Neural cell (in vitro differentiated cells): Measurements from ENCODE around the gene CHCT1. TPM values are rescaled to one million over a fixed set of nuclear protein-coding genes. Genes with fewer than 3 reads are reported as not detected.

Experiments
- H2AFZ ChIP-seq: fragments of 200-600, 300-800 bp; sonication (generic), shearing (Covaris generic); 2 replicates; pipeline ENCODE4 v1.6.0; 2014; ENCODE audit warnings: low read depth, mild to moderate bottlenecking, antibody characterized with exemption, low read length, moderate library complexity
- H3F3A ChIP-seq: fragments of 200-600 bp; shearing (Covaris generic); 2 replicates; pipeline ENCODE4 v1.6.1; 2016; ENCODE audit warnings: mild to moderate bottlenecking, moderate library complexity, mixed read lengths, antibody characterized with exemption, low read length; ENCODE audit not compliant: insufficient read depth, poor library complexity, severe bottlenecking
- H3K27ac ChIP-seq: fragments of 200-600, 300-800 bp; sonication (generic), shearing (Covaris generic); 2 replicates; pipeline ENCODE4 v1.5.1; 2014; ENCODE audit warnings: mild to moderate bottlenecking, low read length, moderate library complexity
- H3K27me3 ChIP-seq: fragments of 300-800, 200-600 bp; sonication (generic), shearing (Covaris generic); 2 replicates; pipeline ENCODE4 v1.6.0; 2014; ENCODE audit warnings: mild to moderate bottlenecking, low read depth, low read length, moderate library complexity; ENCODE audit not compliant: insufficient read depth
- H3K36me3 ChIP-seq: fragments of 300-800, 200-600 bp; sonication (generic), shearing (Covaris generic); 2 replicates; pipeline ENCODE4 v1.5.1; 2014; ENCODE audit warnings: mild to moderate bottlenecking, antibody characterized with exemption, low read length, moderate library complexity; ENCODE audit not compliant: insufficient read depth
- H3K4me2 ChIP-seq: fragments of 300-800, 200-600 bp; sonication (generic), shearing (Covaris generic); 2 replicates; pipeline ENCODE4 v1.6.0; 2014; ENCODE audit warnings: mild to moderate bottlenecking, low read length
- H3K4me3 ChIP-seq: fragments of 300-800, 200-600 bp; sonication (generic), shearing (Covaris generic); 2 replicates; pipeline ENCODE4 v1.5.1; 2014; ENCODE audit warnings: mild to moderate bottlenecking, low read length, moderate library complexity
- H3K79me2 ChIP-seq: fragments of 200-600 bp; shearing (Covaris generic); replicated peaks from 2 replicates; pipeline ENCODE4 v1.6.0; 2014; ENCODE audit warnings: mild to moderate bottlenecking, low read length, moderate library complexity; ENCODE audit not compliant: insufficient read depth
- H3K9ac ChIP-seq: fragments of 300-800, 200-600 bp; sonication (generic), shearing (Covaris generic); 2 replicates; pipeline ENCODE4 v1.6.1; 2016; ENCODE audit warnings: mild to moderate bottlenecking, low read length, mixed read lengths
- H3K9me2 ChIP-seq: fragments of 200-600 bp; shearing (Covaris generic); 2 replicates; pipeline ENCODE4 v1.6.1; 2016; ENCODE audit warnings: mild to moderate bottlenecking, low read length, mixed read lengths; ENCODE audit not compliant: insufficient read depth
- H3K9me3 ChIP-seq: fragments of 200-600, 300-800 bp; sonication (generic), shearing (Covaris generic); 2 replicates; pipeline ENCODE4 v1.6.1; 2016; ENCODE audit warnings: mild to moderate bottlenecking, mixed run types, low read length, moderate library complexity, mixed read lengths
- H4K20me1 ChIP-seq: fragments of 200-600 bp; shearing (Covaris generic); 2 replicates; pipeline ENCODE4 v1.6.1; 2016; ENCODE audit warnings: mild to moderate bottlenecking, mixed run types; ENCODE audit not compliant: insufficient read depth
- EP300 ChIP-seq: fragments of 450-650 bp; conservative IDR thresholded peaks from 2 replicates; pipeline ENCODE4 v1.6.1; 2014; ENCODE audit warnings: antibody characterized with exemption, mild to moderate bottlenecking, moderate library complexity; ENCODE audit not compliant: poor library complexity, severe bottlenecking
- EZH2 ChIP-seq: fragments of 200-600, 300-800 bp; shearing (Covaris generic), sonication (generic); IDR thresholded peaks from 2 replicates; pipeline ENCODE4 v1.6.1; 2014; ENCODE audit warnings: antibody characterized with exemption, low read length, borderline replicate concordance, mild to moderate bottlenecking; ENCODE audit not compliant: insufficient read depth, poor library complexity, severe bottlenecking
- MXI1 ChIP-seq: fragments of 450-650 bp; conservative IDR thresholded peaks from 2 replicates; pipeline ENCODE4 v1.6.1; 2014; ENCODE audit warnings: antibody characterized with exemption, mild to moderate bottlenecking; ENCODE audit not compliant: poor library complexity, severe bottlenecking
- POLR2AphosphoS5 ChIP-seq: IDR thresholded peaks from 2 replicates; pipeline ENCODE4 v1.6.1; 2012
- RAD21 ChIP-seq: fragments of 450-650 bp; conservative IDR thresholded peaks from 2 replicates; pipeline ENCODE4 v1.6.1; 2014; ENCODE audit warnings: antibody characterized with exemption, mild to moderate bottlenecking, moderate library complexity
- REST ChIP-seq: IDR thresholded peaks from 2 replicates; pipeline ENCODE4 v1.6.1; 2012; ENCODE audit warnings: borderline replicate concordance
- SMC3 ChIP-seq: fragments of 450-650 bp; conservative IDR thresholded peaks from 2 replicates; pipeline ENCODE4 v1.6.1; 2014; ENCODE audit warnings: antibody characterized with exemption, mild to moderate bottlenecking, moderate library complexity; ENCODE audit not compliant: poor library complexity
- TAF1 ChIP-seq: IDR thresholded peaks from 2 replicates; pipeline ENCODE4 v1.6.1; 2012; ENCODE audit warnings: low read depth
- polyA plus RNA-seq: library from polyadenylated mRNA; depleted of rRNA; stranded (reverse); fragments of >200 nt; gene quantifications from 2 replicates; pipeline ENCODE4 v1.2.3, GENCODE V29; 2014
- TF ChIP-seq, protein P1 (sequence below): fragments of 450-650 bp; IDR thresholded peaks from 2 replicates; pipeline ENCODE4 v1.5.1; 2014; ENCODE audit warnings: antibody characterized with exemption, mild to moderate bottlenecking, moderate library complexity; ENCODE audit not compliant: poor library complexity, severe bottlenecking

CHCT1 gene
- polyA plus RNA-seq, 1 donor from 2014 or later, result not detected

GRCh38 chr17:60396412-60396811, 25.9 kb upstream of the CHCT1 start:
- H2AFZ ChIP-seq, result no peak overlapping the region
- no peaks in the 10 kb centered on the region for H4K20me1 ChIP-seq
- H3K9me2 ChIP-seq, result no peaks in the 10 kb centered on the region
- no peaks in the 10 kb centered on the region for H3K27me3 ChIP-seq
- TF ChIP-seq EP300 (no peak), TAF1 (no peak), RAD21 (no peak), SMC3 (no peak), REST (no peak)
- TF ChIP-seq, protein P1, sequence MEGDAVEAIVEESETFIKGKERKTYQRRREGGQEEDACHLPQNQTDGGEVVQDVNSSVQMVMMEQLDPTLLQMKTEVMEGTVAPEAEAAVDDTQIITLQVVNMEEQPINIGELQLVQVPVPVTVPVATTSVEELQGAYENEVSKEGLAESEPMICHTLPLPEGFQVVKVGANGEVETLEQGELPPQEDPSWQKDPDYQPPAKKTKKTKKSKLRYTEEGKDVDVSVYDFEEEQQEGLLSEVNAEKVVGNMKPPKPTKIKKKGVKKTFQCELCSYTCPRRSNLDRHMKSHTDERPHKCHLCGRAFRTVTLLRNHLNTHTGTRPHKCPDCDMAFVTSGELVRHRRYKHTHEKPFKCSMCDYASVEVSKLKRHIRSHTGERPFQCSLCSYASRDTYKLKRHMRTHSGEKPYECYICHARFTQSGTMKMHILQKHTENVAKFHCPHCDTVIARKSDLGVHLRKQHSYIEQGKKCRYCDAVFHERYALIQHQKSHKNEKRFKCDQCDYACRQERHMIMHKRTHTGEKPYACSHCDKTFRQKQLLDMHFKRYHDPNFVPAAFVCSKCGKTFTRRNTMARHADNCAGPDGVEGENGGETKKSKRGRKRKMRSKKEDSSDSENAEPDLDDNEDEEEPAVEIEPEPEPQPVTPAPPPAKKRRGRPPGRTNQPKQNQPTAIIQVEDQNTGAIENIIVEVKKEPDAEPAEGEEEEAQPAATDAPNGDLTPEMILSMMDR, result no peak
- no peaks in the 10 kb centered on the region for H3F3A ChIP-seq
- H3K79me2 ChIP-seq, result no peaks in the 10 kb centered on the region
- H3K4me3 ChIP-seq, result no peak overlapping the region
- no peaks in the 10 kb centered on the region for H3K9me3 ChIP-seq
- H3K36me3 ChIP-seq, result no peaks in the 10 kb centered on the region
- no peak overlapping the region for H3K9ac ChIP-seq
- no peak overlapping the region for H3K4me2 ChIP-seq
- no peak overlapping the region for H3K27ac ChIP-seq

- no peak overlapping the region for H3K9ac ChIP-seq
- no peak for TF ChIP-seq POLR2AphosphoS5
- TF ChIP-seq EP300, result no peak
- TF ChIP-seq SMC3, result no peak
- TF ChIP-seq, protein P1, result no peak
- no peak for TF ChIP-seq MXI1
- no peak for TF ChIP-seq EZH2
- TF ChIP-seq RAD21, result no peak
- TF ChIP-seq REST, result no peak
- no peak for TF ChIP-seq TAF1
- H4K20me1 ChIP-seq, result no peaks in the 10 kb centered on the region
- H3K27me3 ChIP-seq, result no peaks in the 10 kb centered on the region
- H3K4me2 ChIP-seq, result no peak overlapping the region
- H3K9me3 ChIP-seq, result no peaks in the 10 kb centered on the region
- H3K79me2 ChIP-seq, result no peaks in the 10 kb centered on the region
- H3K4me3 ChIP-seq, result no peak overlapping the region
- no peak overlapping the region for H3K27ac ChIP-seq
- no peaks in the 10 kb centered on the region for H3K36me3 ChIP-seq
- no peak overlapping the region for H2AFZ ChIP-seq
- no peaks in the 10 kb centered on the region for H3F3A ChIP-seq
- no peaks in the 10 kb centered on the region for H3K9me2 ChIP-seq
These were observed 23.9 kb upstream of the CHCT1 start for GRCh38 chr17:60398227-60398959.
